ENCODE data around the gene STARD8. TPM values are rescaled to one million over a fixed set of nuclear protein-coding genes. Genes with fewer than 3 reads are reported as not detected.
A peak's percentile ranks its signal among the peaks of the same experiment; 100 is the strongest.
"Not testable (repeated sequence)": the region's sequence is repeated elsewhere in the genome, so short reads cannot be mapped to it uniquely, and the experiment has no call there.

The STARD8 gene
- total RNA-seq, 1 donor from 2014 or later: 11.7 TPM

- DNase-seq (ENCODE audit: missing footprints): no peak
- ATAC-seq: no peak
- intact Hi-C loops (cut with DNase I): no loop called here
Observed at GRCh38 chrX:68723491-68724155, 76.2 kb downstream of the STARD8 start.

GRCh38 chrX:68724531-68725020 is 77.1 kb downstream of the STARD8 start:
- ATAC-seq: no peak
- intact Hi-C loops (cut with DNase I): no loop called here

GRCh38 chrX:68725756-68726365 is 78.4 kb downstream of the STARD8 start:
- no peak for DNase-seq (ENCODE audit: missing footprints)
- intact Hi-C loops (cut with DNase I): no loop called here

More at GRCh38 chrX:68724531-68725020, 77.1 kb downstream of the STARD8 start:
- DNase-seq (ENCODE audit: missing footprints): no peak

GRCh38 chrX:68726366-68726765 is 78.9 kb downstream of the STARD8 start:
- intact Hi-C loops (cut with DNase I): no loop called here
- DNase-seq (ENCODE audit: missing footprints) (no peak), ATAC-seq (no peak)

More at GRCh38 chrX:68725756-68726365, 78.4 kb downstream of the STARD8 start:
- no peak for ATAC-seq

GRCh38 chrX:68727696-68728095 is 80.2 kb downstream of the STARD8 start:
- intact Hi-C loops (cut with DNase I): no loop called here
- DNase-seq (ENCODE audit: missing footprints): no peak
- no peak for ATAC-seq

GRCh38 chrX:68728186-68728585 is 80.7 kb downstream of the STARD8 start:
- ATAC-seq (no peak), DNase-seq (ENCODE audit: missing footprints) (no peak)
- intact Hi-C loops (cut with DNase I): no loop called here

GRCh38 chrX:68731254-68731653 is 83.8 kb downstream of the STARD8 start:
- ATAC-seq: no peak
- intact Hi-C loops (cut with DNase I): no loop called here
- no peak for DNase-seq (ENCODE audit: missing footprints)

GRCh38 chrX:68732906-68733493 is 85.5 kb downstream of the STARD8 start:
- intact Hi-C loops (cut with DNase I): loop anchor here (1.0 kb wide), 1 partner anchor 75 kb away; no protein-coding TSS in a partner anchor
- ATAC-seq (peak; percentile 80), DNase-seq (ENCODE audit: missing footprints) (peak; percentile 83)

- no peak for DNase-seq (ENCODE audit: missing footprints)
- no peak for ATAC-seq
- intact Hi-C loops (cut with DNase I): no loop called here
Observed at GRCh38 chrX:68735266-68735665, 87.8 kb downstream of the STARD8 start.

- DNase-seq (ENCODE audit: missing footprints); ATAC-seq; intact Hi-C loops (cut with DNase I): not testable (repeated sequence)
Observed at GRCh38 chrX:68741864-68742263, 94.4 kb downstream of the STARD8 start.

GRCh38 chrX:68743754-68744153 is 96.3 kb downstream of the STARD8 start:
- DNase-seq (ENCODE audit: missing footprints) (no peak), ATAC-seq (no peak)
- intact Hi-C loops (cut with DNase I): no loop called here

- intact Hi-C loops (cut with DNase I): no loop called here
- ATAC-seq (no peak), DNase-seq (ENCODE audit: missing footprints) (no peak)
Observed at GRCh38 chrX:68746988-68747387, 99.5 kb downstream of the STARD8 start.

GRCh38 chrX:68748030-68748429 is 100.6 kb downstream of the STARD8 start:
- intact Hi-C loops (cut with DNase I): no loop called here
- ATAC-seq (no peak), DNase-seq (ENCODE audit: missing footprints) (no peak)

- intact Hi-C loops (cut with DNase I): no loop called here
- ATAC-seq (no peak), DNase-seq (ENCODE audit: missing footprints) (no peak)
Observed at GRCh38 chrX:68749426-68749825, 102.0 kb downstream of the STARD8 start.

GRCh38 chrX:68750316-68750715 is 102.8 kb downstream of the STARD8 start:
- intact Hi-C loops (cut with DNase I): no loop called here
- DNase-seq (ENCODE audit: missing footprints): no peak
- ATAC-seq: no peak

- intact Hi-C loops (cut with DNase I): no loop called here
- no peak for DNase-seq (ENCODE audit: missing footprints)
- no peak for ATAC-seq
Observed at GRCh38 chrX:68751372-68751771, 103.9 kb downstream of the STARD8 start.

GRCh38 chrX:68753218-68753617 is 105.8 kb downstream of the STARD8 start:
- intact Hi-C loops (cut with DNase I): no loop called here
- DNase-seq (ENCODE audit: missing footprints) (no peak), ATAC-seq (no peak)

- ATAC-seq: no peak
- intact Hi-C loops (cut with DNase I): no loop called here
- no peak for DNase-seq (ENCODE audit: missing footprints)
Observed at GRCh38 chrX:68754406-68754805, 106.9 kb downstream of the STARD8 start.

- intact Hi-C loops (cut with DNase I): no loop called here
- ATAC-seq (no peak), DNase-seq (ENCODE audit: missing footprints) (no peak)
Observed at GRCh38 chrX:68755616-68756125, 108.2 kb downstream of the STARD8 start.

- ATAC-seq: no peak
- intact Hi-C loops (cut with DNase I): no loop called here
- no peak for DNase-seq (ENCODE audit: missing footprints)
Observed at GRCh38 chrX:68757331-68757730, 109.9 kb downstream of the STARD8 start.
